Measurements from ENCODE around the gene LIN37. TPM values are rescaled to one million over a fixed set of nuclear protein-coding genes. Genes with fewer than 3 reads are reported as not detected.

Gene LIN37
- total RNA-seq, 1 experiment from 2014 or later, result 5.9 TPM

DNA sequence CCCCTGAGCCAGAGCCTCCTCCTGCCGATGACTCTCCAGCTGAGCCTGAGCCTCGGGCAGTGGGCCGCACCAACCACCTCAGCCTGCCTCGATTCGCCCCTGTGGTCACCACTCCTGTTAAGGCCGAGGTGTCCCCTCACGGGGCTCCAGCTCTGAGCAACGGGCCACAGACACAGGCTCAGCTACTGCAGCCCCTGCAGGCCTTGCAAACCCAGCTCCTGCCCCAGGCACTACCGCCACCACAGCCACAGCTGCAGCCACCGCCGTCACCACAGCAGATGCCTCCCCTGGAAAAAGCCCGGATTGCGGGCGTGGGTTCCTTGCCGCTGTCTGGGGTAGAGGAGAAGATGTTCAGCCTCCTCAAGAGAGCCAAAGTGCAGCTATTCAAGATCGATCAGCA, 27.0 kb upstream of the LIN37 start:
- Histone ChIP-seq H4K8ac (replicated peaks; ENCODE audit: insufficient read length, low read depth, low read length) (no peak overlapping the region), H2AFZ (ENCODE audit: low read length) (no peak overlapping the region), H3K27me3 (ENCODE audit: insufficient read depth, low read length) (no peaks in the 10 kb centered on the region), H4K20me1 (ENCODE audit: control insufficient read depth, insufficient read depth, insufficient read length) (peaks cover 6% of the 10 kb centered on the region), H3K27ac (ENCODE audit: insufficient read length, low read depth, low read length) (no peak overlapping the region), H2BK12ac (ENCODE audit: insufficient read length, low read depth, low read length) (no peak overlapping the region), H3K9me3 (ENCODE audit: control insufficient read depth, low read depth, low read length) (no peaks in the 10 kb centered on the region), H2BK120ac (ENCODE audit: low read depth, low read length, poor library complexity, severe bottlenecking) (no peak overlapping the region), H3K4me1 (ENCODE audit: insufficient read depth, low read length) (no peaks in the 10 kb centered on the region), H3K4ac (ENCODE audit: low read depth, low read length) (no peak overlapping the region), H4K91ac (ENCODE audit: insufficient read length, low read depth, low read length) (no peak overlapping the region), H3K79me1 (ENCODE audit: insufficient read depth, low read depth, low read length, poor library complexity, severe bottlenecking) (no peaks in the 10 kb centered on the region), H2BK20ac (ENCODE audit: low read depth, low read length, poor library complexity, severe bottlenecking) (no peak overlapping the region), H2BK5ac (ENCODE audit: insufficient read length, low read length) (no peak overlapping the region), H3K23ac (ENCODE audit: insufficient read length, low read depth, low read length) (no peak overlapping the region), H3K14ac (ENCODE audit: insufficient read depth, low read length) (no peak overlapping the region), H3K23me2 (ENCODE audit: insufficient read length, low read depth, low read length, poor library complexity, severe bottlenecking) (peaks cover 7% of the 10 kb centered on the region), H2BK15ac (ENCODE audit: low read depth, low read length) (no peak overlapping the region), H3K4me2 (ENCODE audit: insufficient read depth, insufficient read length, low read length) (no peak overlapping the region), H3K18ac (ENCODE audit: insufficient read length, low read depth, low read length) (no peak overlapping the region), H3K9ac (ENCODE audit: extremely low read depth, insufficient read length, low read length) (no peak overlapping the region), H3T11ph (ENCODE audit: low read length) (no peak overlapping the region), H3K79me2 (ENCODE audit: insufficient read depth, low read length) (peaks cover 11% of the 10 kb centered on the region; the same call in 1 of the 2 replicates), H3K56ac (ENCODE audit: insufficient read length, low read depth, low read length) (no peak overlapping the region), H4K5ac (ENCODE audit: insufficient read length, low read depth, low read length) (no peak overlapping the region), H2AK5ac (ENCODE audit: insufficient read length, low read length) (no peak overlapping the region)
- Mint-ChIP-seq H3K27ac (no peak overlapping the region), H3K4me1 (peaks cover 9 to 10% of the 10 kb centered on the region in 2 experiments), H3K9me3 (no peaks in the 10 kb centered on the region; a peak in 1 of 5 replicates), H3K4me3 (no peak overlapping the region; a peak in 1 of 5 replicates), H3K27me3 (ENCODE audit: low read depth) (no peaks in the 10 kb centered on the region; the same call in 1 of the 2 replicates), H3K36me3 (ENCODE audit: insufficient read depth in 1 of 3, low read depth in 3 of 3) (peaks cover 38 to 62% (median 61%) of the 10 kb centered on the region in 3 experiments; a peak in 6 of 7 replicates)
- no peak for DNase-seq
- no CpG with 5 or more reads among the region's 16 CpGs for WGBS (ENCODE audit: extremely low coverage, insufficient read length, low lambda C conversion rate)
- TF ChIP-seq, protein P1, sequence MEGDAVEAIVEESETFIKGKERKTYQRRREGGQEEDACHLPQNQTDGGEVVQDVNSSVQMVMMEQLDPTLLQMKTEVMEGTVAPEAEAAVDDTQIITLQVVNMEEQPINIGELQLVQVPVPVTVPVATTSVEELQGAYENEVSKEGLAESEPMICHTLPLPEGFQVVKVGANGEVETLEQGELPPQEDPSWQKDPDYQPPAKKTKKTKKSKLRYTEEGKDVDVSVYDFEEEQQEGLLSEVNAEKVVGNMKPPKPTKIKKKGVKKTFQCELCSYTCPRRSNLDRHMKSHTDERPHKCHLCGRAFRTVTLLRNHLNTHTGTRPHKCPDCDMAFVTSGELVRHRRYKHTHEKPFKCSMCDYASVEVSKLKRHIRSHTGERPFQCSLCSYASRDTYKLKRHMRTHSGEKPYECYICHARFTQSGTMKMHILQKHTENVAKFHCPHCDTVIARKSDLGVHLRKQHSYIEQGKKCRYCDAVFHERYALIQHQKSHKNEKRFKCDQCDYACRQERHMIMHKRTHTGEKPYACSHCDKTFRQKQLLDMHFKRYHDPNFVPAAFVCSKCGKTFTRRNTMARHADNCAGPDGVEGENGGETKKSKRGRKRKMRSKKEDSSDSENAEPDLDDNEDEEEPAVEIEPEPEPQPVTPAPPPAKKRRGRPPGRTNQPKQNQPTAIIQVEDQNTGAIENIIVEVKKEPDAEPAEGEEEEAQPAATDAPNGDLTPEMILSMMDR (conservative IDR thresholded peaks at IDR 0.05), result no peak

Measured in H9 (cell line).